ENCODE measurements around the gene BCL3.
A peak's percentile ranks its signal among the peaks of the same experiment; 100 is the strongest.

BCL3 gene

DNA sequence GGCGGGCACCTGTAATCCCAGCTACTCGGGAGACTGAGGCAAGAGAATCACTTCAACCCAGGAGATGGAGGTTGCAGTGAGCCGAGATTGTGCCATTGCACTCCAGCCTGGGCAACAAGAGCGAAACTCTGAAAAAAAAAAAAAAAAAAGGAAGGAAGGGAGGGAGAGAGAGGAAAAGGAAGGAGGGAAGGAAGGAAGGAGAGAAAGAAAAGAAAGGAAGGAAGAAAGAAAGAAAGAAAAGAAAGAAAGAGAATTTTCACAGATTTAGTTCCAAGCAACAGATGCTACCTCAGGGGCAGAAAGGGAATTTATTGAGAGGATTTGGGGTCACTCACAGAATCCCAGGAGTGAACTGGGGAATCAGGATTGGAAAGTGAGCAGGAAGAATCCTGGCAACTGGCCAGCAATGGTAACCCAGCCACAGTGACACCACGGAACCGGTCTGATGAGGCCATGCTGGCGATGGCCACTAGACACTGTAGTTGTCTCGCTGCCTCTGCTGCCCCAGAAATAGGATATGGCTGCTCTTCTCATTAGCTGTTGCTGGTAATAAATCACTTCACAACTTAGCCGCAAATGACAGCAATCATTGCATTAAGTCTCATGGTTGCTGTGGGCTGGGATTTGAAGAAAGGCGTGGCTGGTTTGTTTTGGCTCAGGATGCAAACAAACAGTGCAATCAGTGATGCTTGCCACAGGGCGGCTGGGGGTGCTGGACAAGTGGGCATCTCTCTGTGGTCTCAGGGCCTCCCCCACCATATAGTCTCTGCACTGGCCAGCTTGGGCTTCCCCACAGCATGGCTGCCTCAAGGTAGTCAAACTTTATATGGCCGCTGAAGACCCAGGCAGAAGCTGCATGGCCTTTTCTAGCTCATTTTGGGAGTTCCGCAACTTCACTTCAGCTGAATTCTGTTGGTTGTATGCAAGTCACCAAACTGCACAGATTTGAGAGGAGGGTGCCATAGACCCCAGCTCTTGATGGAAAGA is 55.2 kb downstream of the BCL3 start:
- POLR2A ChIA-PET: no interaction called here
- H3K9me3 ChIP-seq (ENCODE audit: control insufficient read depth, insufficient read depth, low read depth, low read length): no peaks in the 10 kb centered on the region
- H3K4me1 ChIP-seq (ENCODE audit: control insufficient read depth, insufficient read depth, low read length): peaks cover 3% of the 10 kb centered on the region; the same call in 1 of the 2 replicates
- TF ChIP-seq ZNF366 (tag by site-specific recombination; conservative IDR thresholded peaks at IDR 0.05) (peak; percentile 87), ZNF155 (tag by site-specific recombination; IDR thresholded peaks at IDR 0.05) (no peak), GLIS1 (tag by site-specific recombination; IDR thresholded peaks at IDR 0.05) (no peak), KLF1 (tag by site-specific recombination; IDR thresholded peaks at IDR 0.05) (peak; percentile 32; the same call in 1 of the 2 replicates), ZBTB44 (tag by site-specific recombination; IDR thresholded peaks at IDR 0.05) (peak; percentile 32; the same call in 1 of the 2 replicates), ZNF658 (tag by site-specific recombination; IDR thresholded peaks at IDR 0.05) (no peak), ZBTB26 (tag by site-specific recombination; optimal IDR thresholded peaks at IDR 0.05) (no peak), ZNF549 (tag by site-specific recombination; IDR thresholded peaks at IDR 0.05) (no peak), ZBTB21 (tag by site-specific recombination; IDR thresholded peaks at IDR 0.05) (no peak), ZNF280D (tag by site-specific recombination; IDR thresholded peaks at IDR 0.05) (0 out of 2 replicates have a peak, but pooled peaks have one; percentile 21)
- CTCF ChIA-PET: interaction anchor here (0.6 to 5.9 kb wide), 7 partner anchors 19 to 1955 kb away, joined by 3 to 35 read pairs (median 4); no protein-coding TSS in a partner anchor
- no peaks in the 10 kb centered on the region for H3K36me3 ChIP-seq (ENCODE audit: control insufficient read depth in 2 of 2, insufficient read depth in 1 of 2, low read length in 2 of 2)
- H3K4me3 ChIP-seq (ENCODE audit: low read depth, low read length): no peak overlapping the region
- no peak overlapping the region for H3K27ac ChIP-seq (ENCODE audit: extremely low read depth, low read depth, low read length)

GRCh38 chr19:44806291-44806690 is 57.8 kb downstream of the BCL3 start:
- ChIA-PET CTCF (interaction anchor here (0.7 to 5.9 kb wide), 3 partner anchors 22 to 146 kb away, joined by 4 to 35 read pairs (median 14); no protein-coding TSS in a partner anchor), POLR2A (interaction anchor here (0.5 to 3.7 kb wide), 3 partner anchors 26 to 40 kb away, joined by 5 to 10 read pairs (median 6); partner anchors contain the start of gene NECTIN2)
- H3K27ac ChIP-seq (ENCODE audit: extremely low read depth, low read depth, low read length): no peak overlapping the region
- no peak for TF ChIP-seq ZBTB20 (tag by site-specific recombination; IDR thresholded peaks at IDR 0.05)
- TF ChIP-seq GLI4 (tag by site-specific recombination; IDR thresholded peaks at IDR 0.05): no peak
- TF ChIP-seq ZNF155 (tag by site-specific recombination; IDR thresholded peaks at IDR 0.05): no peak
- TF ChIP-seq ZBTB6 (tag by site-specific recombination; IDR thresholded peaks at IDR 0.05): no peak
- TF ChIP-seq ZNF18 (tag by site-specific recombination; IDR thresholded peaks at IDR 0.05): no peak
- no peak for TF ChIP-seq ZNF510 (tag by site-specific recombination; IDR thresholded peaks at IDR 0.05; ENCODE audit: insufficient replicate concordance)
- no peak for TF ChIP-seq ZNF776 (tag by site-specific recombination; IDR thresholded peaks at IDR 0.05; ENCODE audit: borderline replicate concordance)
- no peak for TF ChIP-seq YY1 (tag by site-specific recombination; IDR thresholded peaks at IDR 0.05)
- TF ChIP-seq ZNF292 (tag by site-specific recombination; IDR thresholded peaks at IDR 0.05; ENCODE audit: borderline replicate concordance, low read depth): no peak
- TF ChIP-seq, protein P1, sequence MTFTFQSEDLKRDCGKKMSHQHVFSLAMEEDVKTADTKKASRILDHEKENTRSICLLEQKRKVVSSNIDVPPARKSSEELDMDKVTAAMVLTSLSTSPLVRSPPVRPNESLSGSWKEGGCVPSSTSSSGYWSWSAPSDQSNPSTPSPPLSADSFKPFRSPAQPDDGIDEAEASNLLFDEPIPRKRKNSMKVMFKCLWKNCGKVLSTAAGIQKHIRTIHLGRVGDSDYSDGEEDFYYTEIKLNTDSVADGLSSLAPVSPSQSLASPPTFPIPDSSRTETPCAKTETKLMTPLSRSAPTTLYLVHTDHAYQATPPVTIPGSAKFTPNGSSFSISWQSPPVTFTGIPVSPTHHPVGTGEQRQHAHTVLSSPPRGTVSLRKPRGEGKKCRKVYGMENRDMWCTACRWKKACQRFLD (tag by site-specific recombination; IDR thresholded peaks at IDR 0.05): no peak
- TF ChIP-seq ZBTB1 (tag by site-specific recombination; IDR thresholded peaks at IDR 0.05): no peak
- no peak for TF ChIP-seq ZNF621 (tag by site-specific recombination; IDR thresholded peaks at IDR 0.05)
- no peak for TF ChIP-seq FEZF1 (tag by site-specific recombination; IDR thresholded peaks at IDR 0.05)

More at GRCh38 chr19:44806291-44806690, 57.8 kb downstream of the BCL3 start:
- peaks cover 8% of the 10 kb centered on the region for H3K4me1 ChIP-seq (ENCODE audit: control insufficient read depth, insufficient read depth, low read length)
- H3K36me3 ChIP-seq (ENCODE audit: control insufficient read depth in 2 of 2, insufficient read depth in 1 of 2, low read length in 2 of 2): no peaks in the 10 kb centered on the region
- no peaks in the 10 kb centered on the region for H3K9me3 ChIP-seq (ENCODE audit: control insufficient read depth, insufficient read depth, low read depth, low read length)
- H3K4me3 ChIP-seq (ENCODE audit: low read depth, low read length): no peak overlapping the region
